DND-41 (cell line): ENCODE results near the gene CHID1.

Experiments
- CTCF ChIP-seq: IDR thresholded peaks from 2 replicates; pipeline ENCODE4 v1.5.1; 2012; ENCODE audit warnings: borderline replicate concordance, low read length, moderate library complexity, mild to moderate bottlenecking; ENCODE audit not compliant: poor library complexity, severe bottlenecking; ENCODE audit errors: extremely low read depth
- EZH2 ChIP-seq: IDR thresholded peaks from 3 replicates; pipeline ENCODE4 v1.6.1; 2012; ENCODE audit warnings: borderline replicate concordance, low read depth, mild to moderate bottlenecking, moderate library complexity, low read length, inconsistent platforms; ENCODE audit not compliant: severe bottlenecking

DNA sequence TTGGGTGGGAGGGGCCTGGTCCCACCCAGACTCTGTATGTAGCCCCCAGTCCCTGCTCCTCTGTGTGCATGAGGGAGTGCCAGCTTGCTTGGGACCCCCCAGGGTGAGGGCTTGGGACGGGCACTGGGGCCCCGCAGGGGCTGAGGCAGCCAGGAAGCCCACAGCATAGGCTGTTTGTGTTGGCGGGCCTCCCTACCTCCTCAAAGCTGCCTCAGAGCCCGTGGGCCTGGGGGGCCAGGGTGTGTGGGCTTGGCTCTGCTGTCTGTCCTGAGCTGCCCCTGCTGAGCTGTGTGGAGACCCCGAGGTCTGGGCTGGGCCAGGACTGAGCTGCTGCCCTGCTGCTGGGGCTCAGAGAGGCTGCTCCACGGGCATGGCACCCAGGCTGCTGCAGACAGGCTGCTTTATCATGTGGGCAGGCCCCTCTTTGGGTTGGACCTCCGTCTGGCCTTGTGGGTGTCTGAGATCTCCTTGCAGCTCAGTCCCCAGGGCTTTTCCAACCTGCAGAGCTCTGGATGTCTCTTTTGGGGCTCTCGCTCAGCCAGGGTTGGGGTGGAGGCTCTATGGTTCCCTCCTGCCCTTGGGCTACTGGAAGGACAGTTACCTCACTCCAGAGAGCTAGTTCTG, 64.6 kb downstream of the CHID1 start:
- no peak for TF ChIP-seq CTCF
- TF ChIP-seq EZH2 = no peak
